Measurements from ENCODE around the gene CDH7. TPM values are rescaled to one million over a fixed set of nuclear protein-coding genes. Genes with fewer than 3 reads are reported as not detected.

CDH7 gene
- total and polyA plus RNA-seq, 9 donors = under 0.01 to 0.94 (median 0.07) TPM; not detected in 2

DNA sequence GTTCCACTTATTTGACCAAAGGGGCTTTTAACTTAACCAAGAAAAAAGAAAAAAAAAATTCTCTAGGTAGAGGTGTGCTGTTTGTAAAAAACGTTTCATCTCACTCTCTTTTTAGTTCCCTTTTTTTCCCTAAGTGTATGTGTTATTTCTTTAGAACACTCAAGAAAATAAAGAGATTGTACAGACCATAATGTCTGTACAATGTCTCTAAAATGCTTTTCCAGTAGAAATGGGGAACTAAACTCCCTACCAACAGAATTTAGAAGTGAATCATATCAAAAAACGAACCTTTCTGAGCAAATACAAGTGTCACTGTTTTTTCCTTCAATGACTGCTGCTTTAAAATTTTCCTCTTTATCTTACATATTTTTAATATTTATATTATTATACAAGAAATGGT, 72.0 kb downstream of the CDH7 start:
- intact Hi-C loops (cut with DNase I) = no loop called here
- WGBS, 3 donors = 41 to 44% (median 43%) methylated on average over 2 of the region's 2 CpGs

DNA sequence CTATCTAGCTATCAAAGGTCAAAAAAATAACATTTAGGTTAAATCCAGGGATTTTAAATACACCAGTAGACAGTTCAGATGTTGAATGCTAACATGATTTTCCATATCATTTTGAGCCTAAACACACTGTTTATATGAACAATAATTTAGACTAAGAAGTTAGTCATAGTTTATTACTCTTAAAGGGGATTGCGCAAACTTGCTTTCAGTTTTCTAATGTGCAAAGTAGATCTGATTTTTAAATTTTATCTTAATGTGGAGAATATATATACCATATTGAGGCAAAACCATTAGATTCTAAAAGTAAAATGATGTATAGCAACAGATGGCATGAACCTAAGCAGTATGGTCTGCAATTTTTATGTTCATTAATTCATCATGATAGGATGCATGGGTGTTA, 76.6 kb downstream of the CDH7 start:
- no peak for DNase-seq
- WGBS, 3 donors = 93 to 100% (median 98%) methylated on average over 1 of the region's 1 CpG
- no peaks in the 10 kb centered on the region for H3K27me3 ChIP-seq
- no peak overlapping the region for H3K4me3 ChIP-seq
- intact Hi-C loops (cut with DNase I) = no loop called here
- no peaks in the 10 kb centered on the region for H3K4me1 ChIP-seq (ENCODE audit: insufficient read depth)
- no peaks in the 10 kb centered on the region for H3K36me3 ChIP-seq
- TF ChIP-seq, protein P1, sequence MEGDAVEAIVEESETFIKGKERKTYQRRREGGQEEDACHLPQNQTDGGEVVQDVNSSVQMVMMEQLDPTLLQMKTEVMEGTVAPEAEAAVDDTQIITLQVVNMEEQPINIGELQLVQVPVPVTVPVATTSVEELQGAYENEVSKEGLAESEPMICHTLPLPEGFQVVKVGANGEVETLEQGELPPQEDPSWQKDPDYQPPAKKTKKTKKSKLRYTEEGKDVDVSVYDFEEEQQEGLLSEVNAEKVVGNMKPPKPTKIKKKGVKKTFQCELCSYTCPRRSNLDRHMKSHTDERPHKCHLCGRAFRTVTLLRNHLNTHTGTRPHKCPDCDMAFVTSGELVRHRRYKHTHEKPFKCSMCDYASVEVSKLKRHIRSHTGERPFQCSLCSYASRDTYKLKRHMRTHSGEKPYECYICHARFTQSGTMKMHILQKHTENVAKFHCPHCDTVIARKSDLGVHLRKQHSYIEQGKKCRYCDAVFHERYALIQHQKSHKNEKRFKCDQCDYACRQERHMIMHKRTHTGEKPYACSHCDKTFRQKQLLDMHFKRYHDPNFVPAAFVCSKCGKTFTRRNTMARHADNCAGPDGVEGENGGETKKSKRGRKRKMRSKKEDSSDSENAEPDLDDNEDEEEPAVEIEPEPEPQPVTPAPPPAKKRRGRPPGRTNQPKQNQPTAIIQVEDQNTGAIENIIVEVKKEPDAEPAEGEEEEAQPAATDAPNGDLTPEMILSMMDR (IDR thresholded peaks at IDR 0.05) = no peak
- TF ChIP-seq EP300 (IDR thresholded peaks at IDR 0.05) = no peak
- TF ChIP-seq POLR2A (IDR thresholded peaks at IDR 0.05) = no peak
- no peak overlapping the region for H3K27ac ChIP-seq
- no peaks in the 10 kb centered on the region for H3K9me3 ChIP-seq

More for the DNA sequence above, 72.0 kb downstream of the CDH7 start:
- TF ChIP-seq, protein P1 (IDR thresholded peaks at IDR 0.05) = no peak
- TF ChIP-seq POLR2A (IDR thresholded peaks at IDR 0.05) (no peak), EP300 (IDR thresholded peaks at IDR 0.05) (no peak)
- Histone ChIP-seq H3K4me3 (no peak overlapping the region), H3K4me1 (ENCODE audit: insufficient read depth) (no peaks in the 10 kb centered on the region), H3K9me3 (no peaks in the 10 kb centered on the region), H3K27me3 (no peaks in the 10 kb centered on the region), H3K36me3 (no peaks in the 10 kb centered on the region), H3K27ac (no peak overlapping the region)
- DNase-seq = no peak

DNA sequence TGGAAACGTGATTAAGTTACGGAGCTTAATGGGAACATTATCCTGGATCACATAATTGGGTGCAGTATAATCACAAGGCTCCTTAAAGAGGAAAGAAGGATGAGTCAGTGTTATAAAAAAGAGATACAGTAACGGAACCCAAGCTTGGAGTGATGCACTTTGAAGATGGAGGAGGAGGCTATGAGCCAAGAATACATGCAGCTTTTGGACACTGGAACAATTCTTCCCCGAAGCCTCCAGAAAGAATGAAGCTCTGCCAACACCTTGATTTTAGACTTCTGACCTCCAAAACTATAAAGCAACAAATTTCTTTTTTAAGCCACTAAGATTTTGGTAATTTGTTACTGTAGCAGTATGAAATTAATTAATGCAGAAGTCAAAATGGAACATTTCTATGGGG, 85.1 kb downstream of the CDH7 start:
- no peak overlapping the region for H3K4me3 ChIP-seq
- intact Hi-C loops (cut with DNase I) = no loop called here

DNA sequence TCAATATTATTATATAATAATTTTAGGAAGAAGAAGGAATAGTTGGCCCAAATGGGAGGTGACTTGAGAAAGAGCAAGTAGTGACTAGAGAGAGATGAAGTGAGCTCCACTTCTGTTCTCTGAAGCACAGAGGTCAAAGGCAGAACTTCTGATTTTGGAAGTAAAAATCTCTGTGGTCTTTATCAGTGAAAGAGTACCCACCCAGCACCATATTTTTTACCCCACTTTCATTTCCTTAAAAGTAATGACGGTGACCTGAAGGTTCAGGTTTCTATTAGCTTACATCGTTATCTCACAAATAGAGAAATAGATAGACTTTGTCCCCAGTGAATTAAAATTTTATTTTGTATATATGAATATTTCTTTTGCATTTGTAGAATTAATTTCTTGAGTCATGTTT, 95.3 kb downstream of the CDH7 start:
- Histone ChIP-seq H3K9me3 (no peaks in the 10 kb centered on the region), H3K4me3 (no peak overlapping the region), H3K27me3 (no peaks in the 10 kb centered on the region), H3K27ac (no peak overlapping the region), H3K36me3 (no peaks in the 10 kb centered on the region), H3K4me1 (ENCODE audit: insufficient read depth) (no peaks in the 10 kb centered on the region)
- TF ChIP-seq, protein P1 (IDR thresholded peaks at IDR 0.05) = no peak
- intact Hi-C loops (cut with DNase I) = no loop called here
- 96% methylated on average over 2 of the region's 2 CpGs for WGBS, 3 donors
- no peak for DNase-seq

More for the DNA sequence above, 85.1 kb downstream of the CDH7 start:
- no peaks in the 10 kb centered on the region for H3K9me3 ChIP-seq
- DNase-seq = no peak
- H3K27ac ChIP-seq = no peak overlapping the region
- no peak for TF ChIP-seq POLR2A (IDR thresholded peaks at IDR 0.05)
- TF ChIP-seq EP300 (IDR thresholded peaks at IDR 0.05) = no peak
- TF ChIP-seq, protein P1 (IDR thresholded peaks at IDR 0.05) = no peak
- no peaks in the 10 kb centered on the region for H3K36me3 ChIP-seq
- H3K4me1 ChIP-seq (ENCODE audit: insufficient read depth) = no peaks in the 10 kb centered on the region
- H3K27me3 ChIP-seq = no peaks in the 10 kb centered on the region
- 15 to 24% (median 15%) methylated on average over 4 of the region's 4 CpGs for WGBS, 3 donors

DNA sequence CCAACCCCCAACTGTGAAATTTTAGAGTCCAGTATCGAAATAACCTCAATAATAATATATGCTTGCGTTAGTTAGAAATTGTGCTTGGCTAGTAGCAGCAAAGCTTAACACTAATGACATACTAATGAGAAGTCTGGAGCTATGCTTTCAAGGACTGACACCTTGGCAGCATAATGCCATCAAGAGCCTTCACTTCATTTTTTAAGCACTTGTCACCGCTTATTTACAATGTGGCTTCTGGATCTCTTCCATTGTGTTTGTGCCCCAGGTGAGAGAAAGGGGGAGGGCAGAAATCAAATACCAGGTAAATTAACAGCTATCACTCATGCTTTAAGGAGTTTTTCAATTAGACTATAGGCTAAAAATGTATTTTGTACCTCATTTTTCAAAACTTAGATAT, 101.5 kb downstream of the CDH7 start:
- Histone ChIP-seq H3K4me1 (ENCODE audit: insufficient read depth) (no peaks in the 10 kb centered on the region), H3K4me3 (no peak overlapping the region), H3K9me3 (no peaks in the 10 kb centered on the region), H3K27ac (no peak overlapping the region), H3K27me3 (no peaks in the 10 kb centered on the region), H3K36me3 (no peaks in the 10 kb centered on the region)
- TF ChIP-seq, protein P1 (IDR thresholded peaks at IDR 0.05) = no peak
- TF ChIP-seq EP300 (IDR thresholded peaks at IDR 0.05) = no peak
- no peak for TF ChIP-seq POLR2A (IDR thresholded peaks at IDR 0.05)
- 73 to 91% (median 90%) methylated on average over 3 of the region's 3 CpGs for WGBS, 3 donors
- no peak for DNase-seq
- intact Hi-C loops (cut with DNase I) = no loop called here
